Astrocyte of the spinal cord (primary cell): Measurements from ENCODE around the gene ATXN7.
A peak's percentile ranks its signal among the peaks of the same experiment; 100 is the strongest.

Experiments used
- DNase-seq: peaks from one replicate; pipeline ENCODE4 v3.0.0; 2011; ENCODE audit warnings: low read depth, low spot score
- H3K4me3 ChIP-seq: 2 replicates; pipeline ENCODE4 v1.5.1; 2011; ENCODE audit warnings: low read depth, mild to moderate bottlenecking, low read length, moderate library complexity
- CTCF ChIP-seq: IDR thresholded peaks from 2 replicates; pipeline ENCODE4 v1.5.1; 2012; ENCODE audit warnings: low read depth, mild to moderate bottlenecking, low read length, inconsistent platforms
- in situ Hi-C: cut with HindIII; loops from 2 replicates; pipeline ENCODE4 v1.10.0; 2017; ENCODE audit warnings: low sequenced_read_pairs

ATXN7 gene

GRCh38 chr3:63936925-63937324, 73.3 kb downstream of the ATXN7 start:
- TF ChIP-seq CTCF = no peak

GRCh38 chr3:63937661-63938651, 74.3 kb downstream of the ATXN7 start:
- no peak for DNase-seq

More at GRCh38 chr3:63936925-63937324, 73.3 kb downstream of the ATXN7 start:
- in situ Hi-C loops = no loop called here
- DNase-seq = no peak
- H3K4me3 ChIP-seq = no peak overlapping the region

GRCh38 chr3:63940389-63940757, 76.7 kb downstream of the ATXN7 start:
- TF ChIP-seq CTCF = no peak
- in situ Hi-C loops = no loop called here
- no peak overlapping the region for H3K4me3 ChIP-seq
- peak; percentile 60 for DNase-seq

More at GRCh38 chr3:63937661-63938651, 74.3 kb downstream of the ATXN7 start:
- no peak for TF ChIP-seq CTCF
- in situ Hi-C loops = no loop called here
- no peak overlapping the region for H3K4me3 ChIP-seq

- no peak overlapping the region for H3K4me3 ChIP-seq
- DNase-seq = no peak
- in situ Hi-C loops = no loop called here
- TF ChIP-seq CTCF = no peak
These were observed 78.9 kb downstream of the ATXN7 start for GRCh38 chr3:63942528-63942927.

GRCh38 chr3:63943678-63944077, 80.0 kb downstream of the ATXN7 start:
- DNase-seq = no peak
- no peak for TF ChIP-seq CTCF
- H3K4me3 ChIP-seq = no peak overlapping the region
- in situ Hi-C loops = no loop called here

- in situ Hi-C loops = no loop called here
- no peak for TF ChIP-seq CTCF
- no peak overlapping the region for H3K4me3 ChIP-seq
These were observed 82.0 kb downstream of the ATXN7 start for GRCh38 chr3:63945558-63946096.

More at GRCh38 chr3:63945558-63946096, 82.0 kb downstream of the ATXN7 start:
- DNase-seq = no peak
